GM19468 (cell line): ENCODE results near the gene DHRSX.
"Not testable (repeated sequence)": the region's sequence is repeated elsewhere in the genome, so short reads cannot be mapped to it uniquely, and the experiment has no call there.

Source experiments
- ATAC-seq: cut with Tn5 transposase; IDR thresholded peaks from one replicate; pipeline ENCODE4 v1.9.1; 2021; ENCODE audit warnings: mild to moderate bottlenecking, moderate library complexity, moderate number of reproducible peaks; ENCODE audit not compliant: unreplicated experiment; ENCODE audit errors: extremely low read depth

The DHRSX gene

GRCh38 chrX:2332252-2332651 lies 168.5 kb downstream of the DHRSX start:
- no peak for ATAC-seq

- no peak for ATAC-seq
These were observed 169.9 kb downstream of the DHRSX start for GRCh38 chrX:2330910-2331309.

GRCh38 chrX:2330487-2330886 lies 170.3 kb downstream of the DHRSX start:
- no peak for ATAC-seq

GRCh38 chrX:2327423-2327822 lies 173.4 kb downstream of the DHRSX start:
- ATAC-seq = no peak

- peak; percentile 65 for ATAC-seq
These were observed 175.5 kb downstream of the DHRSX start for GRCh38 chrX:2325076-2325784.

- no peak for ATAC-seq
These were observed 176.6 kb downstream of the DHRSX start for GRCh38 chrX:2324151-2324550.

GRCh38 chrX:2321411-2321810 lies 179.4 kb downstream of the DHRSX start:
- ATAC-seq = no peak

- ATAC-seq = no peak
These were observed 180.0 kb downstream of the DHRSX start for GRCh38 chrX:2320580-2321327.

GRCh38 chrX:2320089-2320488 lies 180.7 kb downstream of the DHRSX start:
- no peak for ATAC-seq

GRCh38 chrX:2318371-2318770 lies 182.4 kb downstream of the DHRSX start:
- ATAC-seq = no peak

GRCh38 chrX:2317527-2318055 lies 183.2 kb downstream of the DHRSX start:
- no peak for ATAC-seq

- ATAC-seq = no peak
These were observed 184.2 kb downstream of the DHRSX start for GRCh38 chrX:2316534-2316933.

GRCh38 chrX:2315434-2315833 lies 185.3 kb downstream of the DHRSX start:
- ATAC-seq = no peak

- ATAC-seq = no peak
These were observed 185.9 kb downstream of the DHRSX start for GRCh38 chrX:2314831-2315365.

- no peak for ATAC-seq
These were observed 186.7 kb downstream of the DHRSX start for GRCh38 chrX:2313864-2314640.

GRCh38 chrX:2312061-2312591 lies 188.7 kb downstream of the DHRSX start:
- not testable (repeated sequence) for ATAC-seq

- no peak for ATAC-seq
These were observed 189.3 kb downstream of the DHRSX start for GRCh38 chrX:2311501-2311900.

- no peak for ATAC-seq
These were observed 198.9 kb downstream of the DHRSX start for GRCh38 chrX:2301901-2302300.

GRCh38 chrX:2299871-2300270 lies 200.9 kb downstream of the DHRSX start:
- no peak for ATAC-seq

GRCh38 chrX:2286731-2287130 lies 214.0 kb downstream of the DHRSX start:
- ATAC-seq = no peak
